GM12865 (cell line): ENCODE measurements around the gene TBC1D9B.

Source experiments
- DNase-seq: peaks from one replicate; pipeline ENCODE4 v3.0.0; 2010; ENCODE audit warnings: low read depth
- H3K4me3 ChIP-seq: 2 replicates; pipeline ENCODE4 v1.5.1; 2011; ENCODE audit warnings: mild to moderate bottlenecking, low read depth, low read length, control low read depth
- CTCF ChIP-seq: IDR thresholded peaks from 2 replicates; pipeline ENCODE4 v1.5.1; 2011; ENCODE audit warnings: low read length, control low read depth, low read depth, inconsistent platforms; ENCODE audit not compliant: insufficient read depth; ENCODE audit errors: missing control alignments

The TBC1D9B gene

GRCh38 chr5:179904463-179905160, 3.1 kb downstream of the TBC1D9B start:
- no peak for TF ChIP-seq CTCF
- DNase-seq: no peak
- H3K4me3 ChIP-seq: no peak overlapping the region

GRCh38 chr5:179902763-179903158, 4.9 kb downstream of the TBC1D9B start:
- H3K4me3 ChIP-seq: no peak overlapping the region
- TF ChIP-seq CTCF: no peak
- DNase-seq: no peak

GRCh38 chr5:179901915-179902762, 5.6 kb downstream of the TBC1D9B start:
- no peak for TF ChIP-seq CTCF
- no peak overlapping the region for H3K4me3 ChIP-seq
- DNase-seq: no peak

GRCh38 chr5:179901462-179901861, 6.2 kb downstream of the TBC1D9B start:
- no peak overlapping the region for H3K4me3 ChIP-seq
- no peak for TF ChIP-seq CTCF
- no peak for DNase-seq

GRCh38 chr5:179900711-179901110, 7.0 kb downstream of the TBC1D9B start:
- TF ChIP-seq CTCF: no peak
- no peak for DNase-seq
- H3K4me3 ChIP-seq: no peak overlapping the region

- TF ChIP-seq CTCF: no peak
- DNase-seq: no peak
- H3K4me3 ChIP-seq: no peak overlapping the region
Measured at GRCh38 chr5:179900206-179900605, 7.5 kb downstream of the TBC1D9B start.
